Stimulated activated CD8-positive, alpha-beta memory T cell treated with anti-CD3 and anti-CD28 coated beads, Interleukin-4, amount 100 ng/mL, for 1 hour (primary cell): ENCODE results near the gene ESPNL.
"Not testable (repeated sequence)": the region's sequence is repeated elsewhere in the genome, so short reads cannot be mapped to it uniquely, and the experiment has no call there.

Experiments
- DNase-seq, 2 donors: peaks; one replicate each; pipeline ENCODE4 v3.0.0-alpha.2; 2020; ENCODE audit warnings: low read depth in 2 of 2, low spot score in 1 of 2

Gene ESPNL

GRCh38 chr2:238169708-238170251 is 69.6 kb downstream of the ESPNL start:
- DNase-seq, result no peak

- DNase-seq, result no peak
Measured at GRCh38 chr2:238170386-238171071, 70.4 kb downstream of the ESPNL start.

GRCh38 chr2:238171072-238171431 is 70.9 kb downstream of the ESPNL start:
- DNase-seq, result not testable (repeated sequence)

- no peak for DNase-seq
Measured at GRCh38 chr2:238171575-238172187, 71.5 kb downstream of the ESPNL start.

DNA sequence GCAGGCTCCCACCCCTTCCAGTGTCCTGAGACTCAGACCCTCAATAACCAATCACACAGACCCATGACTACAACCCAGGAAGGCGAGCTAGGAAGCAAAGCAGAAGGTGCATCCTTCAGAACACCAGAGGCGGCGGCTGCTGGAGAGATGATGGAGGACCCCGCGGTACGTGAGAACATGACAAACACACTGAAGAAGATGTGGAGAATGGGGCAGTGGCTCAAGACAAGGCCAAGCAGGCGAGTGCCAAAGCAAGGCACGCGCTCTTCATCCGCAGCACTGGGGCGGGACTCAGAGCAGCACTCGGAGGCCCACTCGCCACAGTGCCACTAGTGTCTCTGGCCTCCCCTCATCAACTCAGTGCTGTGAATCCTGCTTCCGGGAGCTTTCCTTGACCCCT is 72.3 kb downstream of the ESPNL start:
- DNase-seq, result no peak

GRCh38 chr2:238173692-238174091 is 73.6 kb downstream of the ESPNL start:
- no peak for DNase-seq

GRCh38 chr2:238174291-238174690 is 74.2 kb downstream of the ESPNL start:
- no peak for DNase-seq

DNA sequence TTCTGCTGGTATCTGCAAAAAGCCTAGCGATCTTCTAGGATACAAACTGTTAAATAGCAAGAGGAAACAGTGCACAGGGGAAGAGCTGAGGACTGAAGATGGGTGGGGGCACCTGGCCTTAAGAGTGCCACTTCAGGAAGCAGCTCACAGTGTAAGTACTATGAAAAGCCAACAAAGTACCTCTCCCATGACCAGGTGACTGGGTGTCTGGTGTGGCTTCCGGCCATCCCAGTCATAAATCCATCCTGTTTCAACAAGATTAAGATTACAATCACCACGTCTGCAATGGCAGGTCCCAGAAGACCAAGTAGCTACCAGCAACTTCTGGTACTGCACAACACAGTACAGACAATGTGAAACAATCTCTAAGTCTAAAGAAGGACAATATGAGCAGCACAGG is 74.6 kb downstream of the ESPNL start:
- DNase-seq, result no peak

DNA sequence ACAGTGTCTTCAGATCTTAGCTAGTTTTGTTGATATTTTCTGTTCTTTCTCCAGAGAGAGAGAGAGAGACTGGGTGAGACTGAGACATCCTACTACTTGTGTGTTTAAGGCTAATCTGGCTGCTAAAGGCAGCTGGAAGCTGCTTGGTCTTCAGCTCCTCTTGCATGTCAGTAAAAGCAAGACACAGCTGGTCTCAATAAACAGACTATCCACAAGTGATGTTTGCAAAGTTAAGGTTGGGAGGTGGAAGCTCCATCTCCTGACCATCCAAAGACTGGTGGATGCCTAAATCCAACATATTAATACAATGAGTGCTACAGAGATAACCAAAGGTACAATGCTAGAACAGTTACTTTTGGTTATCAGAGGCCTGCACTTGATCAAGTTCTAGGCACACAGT is 76.5 kb downstream of the ESPNL start:
- DNase-seq, result no peak

DNA sequence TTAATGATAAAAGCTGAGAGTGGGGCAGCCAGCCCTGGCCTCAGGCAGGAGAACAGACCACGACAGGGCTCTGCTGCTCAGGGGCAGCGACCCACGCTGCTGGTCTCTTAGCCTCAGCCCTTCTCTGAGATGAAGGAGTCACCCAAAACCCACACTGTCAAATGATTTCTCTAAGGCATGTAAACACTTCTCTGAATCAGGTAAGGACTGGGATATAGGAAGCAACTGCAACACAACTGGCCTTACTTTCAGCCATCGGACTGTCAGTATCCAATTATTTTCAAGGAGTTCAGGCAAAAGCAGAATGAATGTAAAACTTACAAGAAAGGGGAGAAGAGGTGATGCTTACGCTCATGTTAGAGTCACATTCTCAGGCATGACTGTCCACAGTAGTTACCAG is 80.4 kb downstream of the ESPNL start:
- no peak for DNase-seq

- DNase-seq, result no peak
Measured at GRCh38 chr2:238182362-238182761, 82.2 kb downstream of the ESPNL start.
